ENCODE measurements around the gene ADCK1.

- TF ChIP-seq CTCF (IDR thresholded peaks at IDR 0.05): no peak
- TF ChIP-seq POLR2AphosphoS5 (IDR thresholded peaks at IDR 0.05): no peak
- TF ChIP-seq EP300 (IDR thresholded peaks at IDR 0.05): no peak
Observed at GRCh38 chr14:77920312-77920711, 120.4 kb downstream of the ADCK1 start.
